Ascending aorta (tissue), 2 donors: ENCODE measurements around the gene UNC5A. TPM values are rescaled to one million over a fixed set of nuclear protein-coding genes. Genes with fewer than 3 reads are reported as not detected.

Experiments used
- DNase-seq, 2 donors: peaks; one replicate each; pipeline ENCODE4 v3.0.0-alpha.2; 2019; ENCODE audit warnings: low spot score in 2 of 2
- H3K27ac ChIP-seq, 2 donors: fragments of 200-600 bp; sonication (generic); one replicate each; pipeline ENCODE4 v1.5.1; 2016 to 2017; ENCODE audit warnings: mild to moderate bottlenecking in 1 of 2
- H3K27me3 ChIP-seq: fragments of 200-600 bp; sonication (generic); one replicate; pipeline ENCODE4 v1.5.1; 2017
- H3K36me3 ChIP-seq, 2 donors: fragments of 200-600 bp; sonication (generic); one replicate each; pipeline ENCODE4 v1.5.1; 2016
- H3K4me1 ChIP-seq, 2 donors: fragments of 200-600 bp; sonication (generic); one replicate each; pipeline ENCODE4 v1.5.1; 2016 to 2017; ENCODE audit warnings: mild to moderate bottlenecking in 1 of 2
- H3K4me3 ChIP-seq, 2 donors: fragments of 200-600 bp; sonication (generic); one replicate each; pipeline ENCODE4 v1.5.1; 2016 to 2017; ENCODE audit warnings: mild to moderate bottlenecking in 1 of 2
- H3K9me3 ChIP-seq, 2 donors: fragments of 200-600 bp; sonication (generic); one replicate each; pipeline ENCODE4 v1.5.1; 2016
- intact Hi-C: fragments of 100-400 bp; cut with DNase I; formaldehyde crosslinking; loops from one replicate; pipeline ENCODE4 v1.15.1; 2023
- total RNA-seq: library from RNA; depleted of rRNA; stranded (reverse); fragments of >200 nt; gene quantifications from one replicate; pipeline ENCODE4 v1.1.0, GENCODE V29; 2016
- TF ChIP-seq, protein P1 (sequence below), 3 experiments: fragments of 200-600 bp in 2 of 3; fragments of 450-650 bp in 1 of 3; sonication (generic) in 2 of 3; IDR thresholded peaks; one replicate each; pipeline ENCODE4 v1.5.1; 2016 to 2019; ENCODE audit warnings: antibody characterized with exemption in 3 of 3, mild to moderate bottlenecking in 1 of 3, moderate library complexity in 1 of 3

Gene UNC5A
- total RNA-seq, 1 donor from 2014 or later, result not detected

DNA sequence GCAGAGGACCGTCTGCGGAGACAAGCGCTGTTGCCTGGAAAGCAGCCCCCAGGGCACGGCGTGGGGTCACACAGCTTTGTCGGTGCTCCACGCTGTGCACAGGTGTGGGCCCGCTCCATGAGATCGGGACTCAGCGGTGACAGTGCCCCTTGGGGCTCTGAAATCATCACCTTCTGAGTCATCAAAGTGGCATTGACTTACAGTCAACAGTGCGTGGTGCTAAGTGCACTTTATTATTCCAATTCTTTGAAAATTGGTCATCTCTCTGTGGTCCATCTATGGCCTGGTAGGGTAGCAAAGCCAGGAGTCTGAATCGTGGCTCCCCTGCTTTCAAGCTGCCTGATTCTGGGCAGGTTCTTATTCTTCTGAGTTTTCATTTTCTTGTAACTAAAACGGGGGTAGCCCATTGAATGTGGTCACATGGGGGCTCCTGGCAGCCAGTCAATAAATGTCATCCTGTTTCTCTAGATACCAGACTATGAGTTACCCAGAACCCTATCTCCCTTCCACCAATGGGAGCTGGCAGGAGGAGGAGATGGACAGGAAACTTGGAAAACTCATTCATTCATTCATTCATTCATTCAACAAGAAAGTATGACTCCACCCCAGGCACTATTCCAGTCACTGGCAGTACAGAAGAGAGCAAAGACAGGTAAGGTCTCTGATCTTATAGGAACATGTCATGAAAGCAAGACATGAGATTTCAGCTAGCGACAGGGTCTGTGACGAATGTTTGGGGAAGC lies 20.3 kb upstream of the UNC5A start:
- Histone ChIP-seq H3K27me3 (no peaks in the 10 kb centered on the region), H3K4me3 (no peak overlapping the region), H3K9me3 (no peaks in the 10 kb centered on the region), H3K36me3 (no peaks in the 10 kb centered on the region), H3K4me1 (no peaks in the 10 kb centered on the region), H3K27ac (no peak overlapping the region)
- no peak for DNase-seq
- TF ChIP-seq, protein P1, sequence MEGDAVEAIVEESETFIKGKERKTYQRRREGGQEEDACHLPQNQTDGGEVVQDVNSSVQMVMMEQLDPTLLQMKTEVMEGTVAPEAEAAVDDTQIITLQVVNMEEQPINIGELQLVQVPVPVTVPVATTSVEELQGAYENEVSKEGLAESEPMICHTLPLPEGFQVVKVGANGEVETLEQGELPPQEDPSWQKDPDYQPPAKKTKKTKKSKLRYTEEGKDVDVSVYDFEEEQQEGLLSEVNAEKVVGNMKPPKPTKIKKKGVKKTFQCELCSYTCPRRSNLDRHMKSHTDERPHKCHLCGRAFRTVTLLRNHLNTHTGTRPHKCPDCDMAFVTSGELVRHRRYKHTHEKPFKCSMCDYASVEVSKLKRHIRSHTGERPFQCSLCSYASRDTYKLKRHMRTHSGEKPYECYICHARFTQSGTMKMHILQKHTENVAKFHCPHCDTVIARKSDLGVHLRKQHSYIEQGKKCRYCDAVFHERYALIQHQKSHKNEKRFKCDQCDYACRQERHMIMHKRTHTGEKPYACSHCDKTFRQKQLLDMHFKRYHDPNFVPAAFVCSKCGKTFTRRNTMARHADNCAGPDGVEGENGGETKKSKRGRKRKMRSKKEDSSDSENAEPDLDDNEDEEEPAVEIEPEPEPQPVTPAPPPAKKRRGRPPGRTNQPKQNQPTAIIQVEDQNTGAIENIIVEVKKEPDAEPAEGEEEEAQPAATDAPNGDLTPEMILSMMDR (IDR thresholded peaks at IDR 0.05), result no peak
- intact Hi-C loops, result no loop called here

DNA sequence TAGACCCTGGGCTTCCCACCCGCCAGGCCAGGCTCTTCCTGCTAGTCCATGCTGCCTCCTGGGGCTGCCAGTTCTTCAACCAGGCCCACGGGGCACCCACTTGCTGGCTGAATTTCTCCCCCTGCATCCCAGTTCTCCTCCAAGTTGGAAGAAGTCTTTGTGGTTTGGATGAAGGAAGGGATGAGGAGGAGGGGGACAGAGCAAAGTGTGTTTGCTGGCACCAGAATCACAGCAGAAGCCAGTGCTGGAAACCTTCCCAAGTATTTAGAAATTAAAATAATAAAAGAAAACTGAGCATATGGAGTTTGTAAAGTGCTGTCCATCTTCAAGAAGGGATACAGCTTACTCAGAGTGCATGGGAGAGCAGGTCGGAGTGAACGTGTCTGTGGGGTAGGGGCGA lies 19.4 kb upstream of the UNC5A start:
- no peak overlapping the region for H3K27ac ChIP-seq
- H3K9me3 ChIP-seq, result no peaks in the 10 kb centered on the region
- no peaks in the 10 kb centered on the region for H3K36me3 ChIP-seq
- no peak for DNase-seq
- H3K27me3 ChIP-seq, result no peaks in the 10 kb centered on the region
- H3K4me1 ChIP-seq, result no peaks in the 10 kb centered on the region
- H3K4me3 ChIP-seq, result no peak overlapping the region
- TF ChIP-seq, protein P1 (IDR thresholded peaks at IDR 0.05), result no peak
- intact Hi-C loops, result no loop called here

- no peak for DNase-seq
- no peaks in the 10 kb centered on the region for H3K9me3 ChIP-seq
- no peak overlapping the region for H3K27ac ChIP-seq
- TF ChIP-seq, protein P1 (IDR thresholded peaks at IDR 0.05), result no peak
- intact Hi-C loops, result no loop called here
- no peaks in the 10 kb centered on the region for H3K4me1 ChIP-seq
- H3K4me3 ChIP-seq, result no peak overlapping the region
- H3K36me3 ChIP-seq, result no peaks in the 10 kb centered on the region
- no peaks in the 10 kb centered on the region for H3K27me3 ChIP-seq
Observed at GRCh38 chr5:176792655-176793342, 17.6 kb upstream of the UNC5A start.

GRCh38 chr5:176793343-176793699 lies 17.0 kb upstream of the UNC5A start:
- TF ChIP-seq, protein P1 (IDR thresholded peaks at IDR 0.05), result no peak
- Histone ChIP-seq H3K36me3 (no peaks in the 10 kb centered on the region), H3K9me3 (no peaks in the 10 kb centered on the region), H3K27me3 (no peaks in the 10 kb centered on the region), H3K4me3 (no peak overlapping the region), H3K4me1 (no peaks in the 10 kb centered on the region), H3K27ac (no peak overlapping the region)
- intact Hi-C loops, result no loop called here
- no peak for DNase-seq

DNA sequence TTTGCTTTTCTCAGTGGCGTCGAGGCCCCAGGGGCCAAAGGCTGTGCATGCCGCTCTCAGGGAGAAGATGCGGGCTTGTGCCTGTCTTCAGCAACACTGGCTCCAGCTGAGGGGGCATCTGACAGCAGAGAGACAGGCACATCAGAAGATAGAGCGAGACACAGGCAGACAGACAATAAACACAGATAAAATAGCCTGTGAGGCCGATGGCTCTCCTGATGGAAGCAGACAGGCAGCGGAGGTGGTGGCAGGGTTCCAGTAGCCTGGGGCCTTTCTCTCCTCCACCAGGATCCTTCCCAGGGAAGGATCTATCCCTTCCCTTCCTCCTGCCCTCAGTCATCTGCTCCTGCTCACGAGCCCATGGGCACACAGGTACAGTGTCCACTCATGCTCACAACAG lies 16.6 kb upstream of the UNC5A start:
- H3K27me3 ChIP-seq, result no peaks in the 10 kb centered on the region
- no peaks in the 10 kb centered on the region for H3K4me1 ChIP-seq
- H3K27ac ChIP-seq, result no peak overlapping the region
- H3K36me3 ChIP-seq, result no peaks in the 10 kb centered on the region
- no peaks in the 10 kb centered on the region for H3K9me3 ChIP-seq
- TF ChIP-seq, protein P1 (IDR thresholded peaks at IDR 0.05), result no peak
- DNase-seq, result no peak
- H3K4me3 ChIP-seq, result no peak overlapping the region
- intact Hi-C loops, result no loop called here
